Left renal cortex interstitium (tissue), 4 donors: ENCODE data around the gene EEF2. TPM values are rescaled to one million over a fixed set of nuclear protein-coding genes. Genes with fewer than 3 reads are reported as not detected.

Experiments
- DNase-seq, 4 donors: peaks; one replicate each; pipeline ENCODE4 v3.0.0-alpha.2; 2013; ENCODE audit warnings: low read depth in 4 of 4, low spot score in 2 of 4, missing footprints in 1 of 4
- polyA plus RNA-seq, 4 donors: library from polyadenylated mRNA; unstranded; fragments of 120-200 nt; gene quantifications; one replicate each; pipeline ENCODE4 v1.2.1, GENCODE V29; 2013; ENCODE audit not compliant: insufficient read length in 4 of 4

The EEF2 gene
- polyA plus RNA-seq, 4 donors: 1,516 to 2,178 (median 1,698) TPM

- DNase-seq: peak in 1 of 4 donors; percentile 72
These were observed 1.2 kb upstream of the EEF2 start for GRCh38 chr19:3986260-3987041.

- DNase-seq: no peak
These were observed 488 bp upstream of the EEF2 start for GRCh38 chr19:3985643-3986259.

DNA sequence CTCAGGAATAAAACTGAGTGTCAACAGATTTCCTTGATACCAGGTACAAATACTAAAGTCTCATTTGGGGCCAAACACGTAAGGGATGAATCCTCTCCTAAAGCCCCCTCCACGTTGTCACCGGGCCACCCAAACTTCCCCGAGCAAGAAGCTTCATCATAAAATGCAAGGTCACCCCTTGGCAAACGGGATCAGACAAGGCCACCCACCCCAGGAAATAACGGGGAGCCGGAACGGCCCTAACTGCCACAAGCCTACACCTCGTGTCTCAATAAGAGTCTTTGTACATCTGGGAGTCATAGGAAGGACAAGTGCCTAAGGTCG, 717 bp downstream of the EEF2 start:
- no peak for DNase-seq

DNA sequence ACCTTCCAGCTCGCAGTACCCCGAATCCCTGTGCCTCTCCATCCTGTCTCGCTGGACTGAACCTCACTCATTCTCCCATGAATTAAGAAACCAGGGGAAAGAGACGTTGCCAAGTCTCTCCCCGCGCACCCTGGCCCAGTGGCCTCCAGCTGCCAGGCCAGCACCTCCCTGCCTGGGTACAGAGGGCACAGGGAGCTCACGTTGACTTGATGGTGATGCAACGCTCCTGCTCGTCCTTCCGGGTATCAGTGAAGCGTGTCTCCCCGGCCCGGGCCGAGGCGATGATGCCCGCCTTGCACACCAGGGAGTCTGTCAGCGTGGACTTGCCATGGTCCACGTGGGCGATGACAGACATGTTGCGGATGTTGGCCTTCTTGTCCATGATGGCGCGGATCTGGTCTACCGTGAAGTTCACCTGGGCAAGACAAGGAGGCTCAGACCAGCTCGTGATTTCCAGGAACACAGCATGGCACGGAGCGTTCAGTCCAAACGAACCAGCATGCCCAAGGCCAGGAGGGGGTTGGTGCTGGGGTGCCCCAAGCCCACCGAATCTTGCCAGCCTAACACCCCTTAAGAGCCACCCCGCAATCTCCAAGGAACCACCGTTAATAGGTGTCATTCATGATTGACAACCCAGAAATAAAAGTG, 1.2 kb downstream of the EEF2 start:
- DNase-seq: no peak

DNA sequence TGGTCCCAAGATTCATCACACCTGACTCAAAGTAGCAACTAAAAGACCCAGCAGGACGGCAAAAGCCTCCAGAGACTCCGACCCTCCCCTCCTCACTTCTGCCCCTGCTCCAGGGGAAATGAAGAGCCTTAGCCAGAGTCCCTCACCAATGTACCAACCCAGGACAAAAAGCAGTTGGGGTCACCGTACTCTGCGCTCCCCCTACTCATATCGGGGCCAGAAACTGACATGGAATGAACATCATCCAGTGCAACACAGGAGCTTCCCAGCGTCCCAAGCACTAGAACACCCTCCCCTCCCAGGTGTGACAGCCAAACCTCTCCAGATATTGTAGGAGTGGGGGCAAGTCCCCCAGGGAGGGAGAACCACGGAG, 1.7 kb downstream of the EEF2 start:
- DNase-seq: no peak

GRCh38 chr19:3982701-3983541, 2.3 kb downstream of the EEF2 start:
- DNase-seq: no peak

GRCh38 chr19:3981736-3982681, 3.3 kb downstream of the EEF2 start:
- DNase-seq: no peak

DNA sequence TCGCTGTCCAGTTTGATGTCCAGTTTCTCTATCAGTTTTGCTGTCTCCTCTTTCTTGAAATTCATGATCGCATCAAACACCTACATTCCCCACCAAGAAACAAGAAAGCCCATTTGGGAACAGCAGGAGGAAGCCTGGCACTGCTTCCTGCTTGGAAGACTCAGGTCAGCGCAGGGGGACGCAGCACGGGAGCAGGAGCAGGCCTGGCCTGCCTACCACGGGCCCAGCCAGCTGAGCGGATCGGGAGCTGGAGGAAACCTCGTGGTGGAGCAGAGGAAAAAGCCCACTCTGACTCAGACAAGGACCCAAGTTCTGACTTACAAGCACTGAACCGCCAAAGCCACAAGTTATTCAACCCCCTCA, 3.9 kb downstream of the EEF2 start:
- DNase-seq: no peak

GRCh38 chr19:3980353-3981251, 4.7 kb downstream of the EEF2 start:
- DNase-seq: no peak

- DNase-seq: no peak
These were observed 5.5 kb downstream of the EEF2 start for GRCh38 chr19:3979674-3980352.

DNA sequence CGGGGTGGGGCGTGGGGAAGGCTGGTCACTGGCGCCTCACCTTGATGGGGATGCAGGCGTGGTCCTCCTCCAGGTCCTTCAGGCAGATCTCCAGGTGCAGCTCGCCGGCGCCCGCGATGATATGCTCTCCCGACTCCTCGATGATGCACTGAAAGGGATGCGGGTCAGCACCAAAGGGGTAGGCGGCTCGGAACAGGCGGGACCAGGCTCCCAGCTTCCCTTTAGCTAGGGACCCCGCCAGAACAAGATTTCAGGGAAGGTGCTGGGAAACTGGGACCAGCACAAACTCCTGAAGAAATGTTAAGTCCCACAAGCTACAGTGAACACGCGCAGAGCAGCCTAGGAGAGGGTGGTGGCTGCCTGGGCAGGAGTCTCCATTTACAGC, 6.0 kb downstream of the EEF2 start:
- no peak for DNase-seq

GRCh38 chr19:3978145-3978544, 7.1 kb downstream of the EEF2 start:
- no peak for DNase-seq

DNA sequence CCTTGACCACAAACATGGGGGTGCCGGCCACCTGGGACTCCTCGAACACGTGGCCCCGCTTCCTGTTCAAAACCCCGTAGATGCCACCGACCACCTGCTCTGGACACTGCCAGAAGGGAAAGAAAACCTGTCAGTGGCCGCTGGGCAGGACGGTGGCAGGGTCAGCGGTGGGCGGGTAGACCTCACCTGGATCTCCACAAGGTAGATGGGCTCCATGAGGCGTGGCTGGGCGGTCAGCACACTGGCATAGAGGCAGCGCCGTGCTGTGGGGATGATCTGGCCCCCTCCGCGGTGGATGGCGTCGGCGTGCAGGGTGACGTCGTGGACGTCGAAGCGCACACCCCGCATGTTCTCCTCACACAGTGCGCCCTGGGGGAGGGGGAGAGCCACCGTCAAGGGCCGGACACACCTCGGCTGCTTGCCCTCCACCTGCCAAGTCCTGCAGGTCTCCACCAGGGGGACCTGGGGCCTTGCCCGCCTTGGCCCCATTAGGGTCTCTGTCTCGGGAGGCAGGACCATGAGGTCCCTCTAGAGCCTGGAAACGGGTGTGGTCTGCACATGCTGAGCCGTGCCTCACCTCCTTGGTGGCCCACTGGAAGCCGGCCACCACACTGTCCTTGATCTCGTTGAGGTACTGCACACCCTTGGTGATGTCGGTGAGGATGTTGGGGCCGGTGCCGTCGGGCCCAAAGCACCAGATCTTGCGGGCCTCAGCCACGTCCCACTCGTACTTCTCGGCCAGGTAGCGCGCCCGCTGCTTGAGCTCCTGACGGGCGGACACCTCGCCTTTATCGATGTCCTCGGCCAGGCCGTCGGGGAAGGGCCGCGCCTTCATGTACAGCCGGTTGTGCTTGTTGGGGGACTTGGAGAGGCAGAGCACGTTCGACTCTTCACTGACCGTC, 7.8 kb downstream of the EEF2 start:
- DNase-seq: no peak

- no peak for DNase-seq
These were observed 8.6 kb downstream of the EEF2 start for GRCh38 chr19:3976495-3977241.

DNA sequence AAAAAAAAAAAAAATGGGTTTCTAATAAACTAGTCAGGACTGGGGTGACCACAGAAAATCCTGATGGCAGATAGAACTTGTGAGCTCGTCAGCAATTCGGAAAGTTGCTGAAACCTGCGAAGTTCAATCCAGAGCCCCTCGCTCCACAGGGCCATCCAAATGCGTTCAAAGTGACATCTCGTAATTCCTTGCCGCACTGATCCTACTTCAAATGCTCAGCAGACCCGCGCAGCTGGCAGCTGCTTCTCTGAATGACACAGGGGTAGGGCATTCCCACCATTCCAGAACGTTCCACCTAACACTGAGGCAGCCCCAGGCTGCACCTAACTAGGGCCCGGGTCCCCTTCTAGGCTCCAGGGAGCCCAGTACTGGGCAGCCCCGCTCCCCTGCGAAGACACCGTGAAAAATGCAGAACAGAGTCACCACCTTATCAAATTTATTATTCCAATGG, 9.6 kb downstream of the EEF2 start:
- DNase-seq: no peak

DNA sequence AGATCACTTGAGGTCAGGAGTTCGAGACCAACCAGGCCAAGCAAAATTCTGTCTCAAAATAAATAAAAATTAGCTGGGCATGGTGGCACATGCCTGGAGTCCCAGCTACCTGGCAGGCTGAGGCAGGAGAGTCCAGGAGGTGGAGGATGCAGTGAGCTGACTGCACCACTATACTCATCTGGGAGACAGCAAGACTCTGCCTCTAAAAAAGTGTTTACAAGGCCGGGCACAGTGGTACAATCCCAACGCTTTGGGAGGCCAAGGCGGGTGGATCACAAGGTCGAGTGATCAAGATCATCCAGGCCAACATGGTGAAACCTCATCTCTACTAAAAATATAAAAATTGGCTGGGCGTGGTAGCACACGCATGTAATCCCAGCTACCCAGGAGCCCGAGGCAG, 10.1 kb downstream of the EEF2 start:
- DNase-seq: no peak
